Fibroblast of lung (primary cell): ENCODE data around the gene CTNNB1. TPM values are rescaled to one million over a fixed set of nuclear protein-coding genes. Genes with fewer than 3 reads are reported as not detected.

Experiments
- DNase-seq, 2 donors: peaks; one replicate each; pipeline versions ENCODE4 v3.0.0 to v3.0.0-alpha.2; 2010; ENCODE audit warnings: low read depth in 2 of 2
- H2AFZ ChIP-seq: 2 replicates; pipeline ENCODE4 v1.5.1; 2012; ENCODE audit warnings: low read length, control low read depth, inconsistent platforms
- H3K27ac ChIP-seq: 2 replicates; pipeline ENCODE4 v1.5.1; 2011; ENCODE audit warnings: low read length, control low read depth; ENCODE audit not compliant: insufficient read depth
- H3K27me3 ChIP-seq: 2 replicates; pipeline ENCODE4 v1.5.1; 2011; ENCODE audit warnings: mild to moderate bottlenecking, low read length; ENCODE audit not compliant: control insufficient read depth, insufficient read depth
- H3K36me3 ChIP-seq: 2 replicates; pipeline ENCODE4 v1.5.1; 2011; ENCODE audit warnings: low read length; ENCODE audit not compliant: control insufficient read depth, insufficient read depth
- H3K4me1 ChIP-seq: 2 replicates; pipeline ENCODE4 v1.5.1; 2011; ENCODE audit warnings: low read length; ENCODE audit not compliant: control insufficient read depth, insufficient read depth; ENCODE audit errors: extremely low read depth
- H3K4me2 ChIP-seq: 2 replicates; pipeline ENCODE4 v1.5.1; 2011; ENCODE audit warnings: low read length, control low read depth; ENCODE audit not compliant: insufficient read depth; ENCODE audit errors: extremely low read depth
- H3K4me3 ChIP-seq, 4 experiments: fragments of 200-600 bp in 1 of 4; sonication (generic) in 1 of 4; replicated peaks in 1 of 4; 2 replicates each; pipeline ENCODE4 v1.5.1; 2011 to 2016; ENCODE audit warnings: low read length in 4 of 4, low read depth in 3 of 4, mild to moderate bottlenecking in 3 of 4, control low read depth in 2 of 4, inconsistent platforms in 1 of 4, mixed read lengths in 1 of 4; ENCODE audit not compliant: insufficient read depth in 1 of 4; ENCODE audit errors: control extremely low read depth in 1 of 4
- H3K79me2 ChIP-seq: 2 replicates; pipeline ENCODE4 v1.5.1; 2012; ENCODE audit warnings: mild to moderate bottlenecking, low read length, inconsistent platforms; ENCODE audit not compliant: control insufficient read depth, insufficient read depth
- H3K9ac ChIP-seq: 2 replicates; pipeline ENCODE4 v1.5.1; 2011; ENCODE audit warnings: mild to moderate bottlenecking, low read length, control low read depth; ENCODE audit not compliant: insufficient read depth
- H3K9me3 ChIP-seq: 2 replicates; pipeline ENCODE4 v1.5.1; 2012; ENCODE audit warnings: low read depth, low read length; ENCODE audit not compliant: control insufficient read depth, insufficient read depth
- H4K20me1 ChIP-seq: 2 replicates; pipeline ENCODE4 v1.5.1; 2011; ENCODE audit warnings: low read length; ENCODE audit not compliant: control insufficient read depth, insufficient read depth; ENCODE audit errors: extremely low read depth
- CTCF ChIP-seq, 2 donors: IDR thresholded peaks in 1 of 2; conservative IDR thresholded peaks in 1 of 2; 1 replicate in 1 of 2; 2 replicates in 1 of 2; pipeline ENCODE4 v1.5.1; 2011 to 2012; ENCODE audit warnings: low read length in 2 of 2, control low read depth in 1 of 2, inconsistent platforms in 1 of 2, low read depth in 1 of 2, mild to moderate bottlenecking in 1 of 2
- EZH2 ChIP-seq: IDR thresholded peaks from 2 replicates; pipeline ENCODE4 v1.5.1; 2012; ENCODE audit warnings: low read length, control low read depth, mild to moderate bottlenecking; ENCODE audit errors: missing control alignments
- polyA plus RNA-seq, 2 donors: library from polyadenylated mRNA; depleted of rRNA in 1 of 2; stranded (reverse) in 1 of 2; unstranded in 1 of 2; fragments of >200 nt; gene quantifications; 2 replicates each; pipeline ENCODE4 v1.2.1, GENCODE V29; 2011 to 2012; ENCODE audit warnings: missing spikeins in 1 of 2
- total RNA-seq: library from RNA; depleted of rRNA; stranded (reverse); fragments of >200 nt; gene quantifications from 2 replicates; pipeline ENCODE4 v1.2.1, GENCODE V29; 2014

CTNNB1 gene
- total and polyA plus RNA-seq, 2 donors (not counting 1 experiment from before 2014, with no cell fraction given) = 266 to 792 TPM

- Histone ChIP-seq H3K27ac (no peak overlapping the region), H3K4me2 (no peak overlapping the region), H3K4me1 (no peaks in the 10 kb centered on the region), H2AFZ (no peak overlapping the region), H3K79me2 (no peaks in the 10 kb centered on the region), H4K20me1 (no peaks in the 10 kb centered on the region), H3K36me3 (peaks cover 1% of the 10 kb centered on the region), H3K9me3 (no peaks in the 10 kb centered on the region), H3K9ac (no peak overlapping the region), H3K27me3 (no peaks in the 10 kb centered on the region), H3K4me3 (no peak overlapping the region)
- DNase-seq = no peak
- TF ChIP-seq EZH2 (no peak), CTCF (conservative IDR thresholded peaks at IDR 0.05 in 1 of 2, IDR thresholded peaks at IDR 0.05 in 1 of 2; ENCODE audit: low read depth in 1 of 2, low read length in 2 of 2) (no peak)
Measured at GRCh38 chr3:41248525-41248924, 49.2 kb downstream of the CTNNB1 start.

- H3K79me2 ChIP-seq = no peaks in the 10 kb centered on the region
- TF ChIP-seq CTCF (conservative IDR thresholded peaks at IDR 0.05 in 1 of 2, IDR thresholded peaks at IDR 0.05 in 1 of 2; ENCODE audit: low read depth in 1 of 2, low read length in 2 of 2) (no peak), EZH2 (no peak)
- no peak overlapping the region for H3K4me3 ChIP-seq
- H3K9me3 ChIP-seq = no peaks in the 10 kb centered on the region
- H3K36me3 ChIP-seq = peaks cover 1% of the 10 kb centered on the region
- no peaks in the 10 kb centered on the region for H3K4me1 ChIP-seq
- no peak overlapping the region for H3K27ac ChIP-seq
- H3K4me2 ChIP-seq = no peak overlapping the region
- DNase-seq = no peak
- H3K9ac ChIP-seq = no peak overlapping the region
- H3K27me3 ChIP-seq = no peaks in the 10 kb centered on the region
- H4K20me1 ChIP-seq = no peaks in the 10 kb centered on the region
- no peak overlapping the region for H2AFZ ChIP-seq
Measured at GRCh38 chr3:41249318-41249717, 50.0 kb downstream of the CTNNB1 start.

- Histone ChIP-seq H3K4me1 (no peaks in the 10 kb centered on the region), H3K9me3 (no peaks in the 10 kb centered on the region), H4K20me1 (no peaks in the 10 kb centered on the region), H3K27me3 (no peaks in the 10 kb centered on the region), H3K9ac (no peak overlapping the region), H3K4me2 (no peak overlapping the region), H3K36me3 (no peaks in the 10 kb centered on the region), H2AFZ (no peak overlapping the region), H3K4me3 (no peak overlapping the region), H3K27ac (no peak overlapping the region), H3K79me2 (no peaks in the 10 kb centered on the region)
- no peak for TF ChIP-seq EZH2
- TF ChIP-seq CTCF (conservative IDR thresholded peaks at IDR 0.05 in 1 of 2, IDR thresholded peaks at IDR 0.05 in 1 of 2; ENCODE audit: low read depth in 1 of 2, low read length in 2 of 2) = no peak
- DNase-seq = no peak
Measured at GRCh38 chr3:41250825-41251224, 51.5 kb downstream of the CTNNB1 start.
